PC-3 (cell line): ENCODE measurements around the gene TMEM250. TPM values are rescaled to one million over a fixed set of nuclear protein-coding genes. Genes with fewer than 3 reads are reported as not detected.

Source experiments
- ATAC-seq: fragments of 200-7000 bp; cut with Tn5 transposase; 2 replicates; pipeline ENCODE4 v1.9.1; 2020; ENCODE audit warnings: mild to moderate bottlenecking, moderate library complexity
- BruUV-seq: library from RNA; stranded (reverse); fragments of 400-500 nt; replicated peaks from 2 replicates; lab custom pipeline; 2021; lab: Mats Ljungman, UMichigan
- CTCF ChIA-PET: fragments of 300-600 bp; sonication (Branson Sonifier 250); formaldehyde crosslinking; loops from one replicate; lab custom pipeline; 2022; ENCODE audit warnings: antibody characterized with exemption; lab: Charles Lee
- POLR2A ChIA-PET: fragments of 300-600 bp; sonication (Branson Sonifier 250); formaldehyde crosslinking; loops from one replicate; lab custom pipeline; 2022; ENCODE audit warnings: antibody characterized with exemption; ENCODE audit not compliant: unreplicated experiment; lab: Charles Lee
- DNase-seq: peaks from one replicate; pipeline ENCODE4 v3.0.0-alpha.2; 2015
- H2AFZ ChIP-seq: fragments of 300-600 bp; sonication (generic); 2 replicates; pipeline ENCODE4 v1.6.0; 2016; ENCODE audit warnings: antibody characterized with exemption, low read length
- H3F3A ChIP-seq: fragments of 300-600 bp; sonication (generic); one replicate; pipeline ENCODE4 v1.6.0; 2017; ENCODE audit warnings: antibody characterized with exemption, low read length, control low read depth, mild to moderate bottlenecking; ENCODE audit not compliant: unreplicated experiment
- H3K27ac ChIP-seq: fragments of 300-600 bp; sonication (generic); 2 replicates; pipeline ENCODE4 v1.5.1; 2016; ENCODE audit warnings: mild to moderate bottlenecking, low read length
- H3K27me3 ChIP-seq: fragments of 300-600 bp; sonication (generic); 2 replicates; pipeline ENCODE4 v1.6.1; 2016; ENCODE audit warnings: low read length, mixed read lengths
- H3K36me3 ChIP-seq: fragments of 300-600 bp; sonication (generic); 2 replicates; pipeline ENCODE4 v1.6.1; 2016; ENCODE audit warnings: low read depth, mixed run types, low read length, mixed read lengths
- H3K4me1 ChIP-seq: fragments of 300-600 bp; sonication (generic); 2 replicates; pipeline ENCODE4 v1.5.1; 2016; ENCODE audit warnings: low read length; ENCODE audit not compliant: insufficient read depth
- H3K4me2 ChIP-seq: fragments of 300-600 bp; sonication (generic); 2 replicates; pipeline ENCODE4 v1.6.0; 2016; ENCODE audit warnings: low read length
- H3K4me3 ChIP-seq: fragments of 300-600 bp; sonication (generic); 2 replicates; pipeline ENCODE4 v1.5.1; 2016; ENCODE audit warnings: mild to moderate bottlenecking, low read length, mixed read lengths
- H3K79me2 ChIP-seq: fragments of 300-600 bp; sonication (generic); 2 replicates; pipeline ENCODE4 v1.6.1; 2017; ENCODE audit warnings: low read length, mixed read lengths
- H3K9ac ChIP-seq: fragments of 300-600 bp; sonication (generic); 2 replicates; pipeline ENCODE4 v1.6.0; 2016; ENCODE audit warnings: mild to moderate bottlenecking, low read length
- H3K9me2 ChIP-seq: fragments of 300-600 bp; sonication (generic); replicated peaks from 2 replicates; pipeline ENCODE4 v1.6.1; 2016; ENCODE audit warnings: mixed run types, low read length, mixed read lengths
- H3K9me3 ChIP-seq: fragments of 300-600 bp; sonication (generic); 2 replicates; pipeline ENCODE4 v1.6.1; 2016; ENCODE audit warnings: low read length, mixed read lengths
- H4K20me1 ChIP-seq: fragments of 300-600 bp; sonication (generic); 2 replicates; pipeline ENCODE4 v1.6.1; 2016; ENCODE audit warnings: low read length, mixed read lengths
- EZH2 ChIP-seq: fragments of 300-600 bp; sonication (generic); IDR thresholded peaks from one replicate; pipeline ENCODE4 v1.6.1; 2017; ENCODE audit warnings: antibody characterized with exemption, mild to moderate bottlenecking, low read length; ENCODE audit not compliant: unreplicated experiment
- EZH2phosphoT487 ChIP-seq: fragments of 300-600 bp; sonication (generic); IDR thresholded peaks from 2 replicates; pipeline ENCODE4 v1.6.1; 2018; ENCODE audit warnings: mild to moderate bottlenecking, antibody characterized with exemption, low read length, borderline replicate concordance
- intact Hi-C: fragments of 100-400 bp; cut with micrococcal nuclease; formaldehyde crosslinking; loops from 2 replicates; pipeline ENCODE4 v1.9.0; 2023
- total RNA-seq: library from RNA; depleted of rRNA; stranded (reverse); fragments of >200 nt; gene quantifications from 2 replicates; pipeline ENCODE4 v1.2.3, GENCODE V29; 2014
- TF ChIP-seq, protein P1 (sequence below): fragments of 300-600 bp; sonication (generic); conservative IDR thresholded peaks from 2 replicates; pipeline ENCODE4 v1.5.1; 2017; ENCODE audit warnings: antibody characterized with exemption, low read depth, mild to moderate bottlenecking, low read length

TMEM250 gene
- total RNA-seq, 1 experiment from 2014 or later, result 64.7 TPM

DNA sequence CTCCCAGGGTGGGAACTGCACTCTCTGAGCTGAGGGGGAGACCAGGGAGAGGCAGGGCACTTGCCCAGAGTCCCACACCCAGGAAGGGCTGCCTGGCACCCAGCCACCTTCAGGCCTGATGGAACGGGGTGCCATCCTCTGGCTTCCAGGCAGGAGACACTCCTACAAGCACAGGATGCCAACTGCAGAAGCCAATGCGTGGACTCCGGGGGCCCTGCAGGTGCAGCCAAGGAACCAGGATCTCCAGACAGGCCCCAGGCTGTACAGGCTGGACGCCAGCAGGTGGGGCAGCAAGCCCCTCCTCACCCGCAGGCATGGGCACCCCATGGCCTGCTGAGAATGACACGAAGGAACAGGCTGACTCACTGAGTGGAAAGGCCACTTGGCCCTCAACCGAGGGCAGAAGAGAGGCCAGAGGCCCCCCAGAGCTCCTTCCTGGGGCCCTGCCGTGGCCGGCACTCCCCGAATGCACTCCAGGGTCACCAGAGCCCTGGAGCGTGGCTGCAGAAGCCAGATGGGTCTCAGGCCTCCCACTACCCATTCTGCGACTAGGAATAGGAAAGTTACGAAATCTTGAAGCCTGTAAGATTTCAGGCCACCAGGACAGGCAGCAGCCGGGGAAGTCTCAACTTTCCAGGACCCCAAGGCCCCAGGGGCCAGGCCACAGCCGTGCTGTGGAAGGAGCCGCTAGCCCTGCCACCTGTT, 39.3 kb downstream of the TMEM250 start:
- BruUV-seq, result no TSS peak
- Histone ChIP-seq H3K4me3 (no peak overlapping the region), H3F3A (no peaks in the 10 kb centered on the region), H3K27me3 (no peaks in the 10 kb centered on the region), H3K79me2 (0 out of 2 replicates have a peak, but pooled peaks cover 3% of the 10 kb centered on the region), H3K9me2 (no peaks in the 10 kb centered on the region), H3K36me3 (no peaks in the 10 kb centered on the region), H4K20me1 (no peaks in the 10 kb centered on the region), H3K9me3 (no peaks in the 10 kb centered on the region), H3K9ac (no peak overlapping the region), H3K4me2 (no peak overlapping the region), H3K4me1 (no peaks in the 10 kb centered on the region), H2AFZ (no peak overlapping the region), H3K27ac (no peak overlapping the region)
- TF ChIP-seq, protein P1, sequence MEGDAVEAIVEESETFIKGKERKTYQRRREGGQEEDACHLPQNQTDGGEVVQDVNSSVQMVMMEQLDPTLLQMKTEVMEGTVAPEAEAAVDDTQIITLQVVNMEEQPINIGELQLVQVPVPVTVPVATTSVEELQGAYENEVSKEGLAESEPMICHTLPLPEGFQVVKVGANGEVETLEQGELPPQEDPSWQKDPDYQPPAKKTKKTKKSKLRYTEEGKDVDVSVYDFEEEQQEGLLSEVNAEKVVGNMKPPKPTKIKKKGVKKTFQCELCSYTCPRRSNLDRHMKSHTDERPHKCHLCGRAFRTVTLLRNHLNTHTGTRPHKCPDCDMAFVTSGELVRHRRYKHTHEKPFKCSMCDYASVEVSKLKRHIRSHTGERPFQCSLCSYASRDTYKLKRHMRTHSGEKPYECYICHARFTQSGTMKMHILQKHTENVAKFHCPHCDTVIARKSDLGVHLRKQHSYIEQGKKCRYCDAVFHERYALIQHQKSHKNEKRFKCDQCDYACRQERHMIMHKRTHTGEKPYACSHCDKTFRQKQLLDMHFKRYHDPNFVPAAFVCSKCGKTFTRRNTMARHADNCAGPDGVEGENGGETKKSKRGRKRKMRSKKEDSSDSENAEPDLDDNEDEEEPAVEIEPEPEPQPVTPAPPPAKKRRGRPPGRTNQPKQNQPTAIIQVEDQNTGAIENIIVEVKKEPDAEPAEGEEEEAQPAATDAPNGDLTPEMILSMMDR, result no peak
- TF ChIP-seq EZH2, result no peak
- TF ChIP-seq EZH2phosphoT487, result no peak
- intact Hi-C loops, result no loop called here
- ATAC-seq (peak; percentile 53), DNase-seq (no peak)
- ChIA-PET POLR2A (no interaction called here), CTCF (no interaction called here)

DNA sequence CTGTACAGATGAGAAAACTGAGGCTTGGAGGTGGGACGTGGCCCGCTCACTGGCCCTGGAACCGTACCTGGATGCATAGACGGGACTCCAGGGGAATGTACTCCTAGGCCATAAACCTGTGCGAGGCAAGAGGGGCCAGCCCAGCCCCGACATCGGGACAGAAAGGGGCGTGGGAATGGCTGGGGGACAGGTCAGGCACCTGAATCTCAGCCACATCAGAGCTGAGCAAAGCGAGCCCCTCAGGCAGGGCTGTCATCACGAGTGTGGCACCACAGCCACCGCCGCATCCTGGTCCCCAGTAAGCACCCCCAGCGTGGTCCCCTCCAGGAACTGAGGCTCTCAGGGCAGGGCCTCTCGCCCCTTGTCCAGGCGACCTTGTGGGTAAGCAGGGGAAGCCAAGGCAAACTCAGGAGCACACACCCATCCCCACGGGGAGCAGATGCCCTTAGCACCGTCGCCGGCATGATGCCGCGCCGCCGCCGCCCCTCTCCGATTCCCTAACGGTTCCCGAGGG, 40.1 kb downstream of the TMEM250 start:
- ChIA-PET POLR2A (no interaction called here), CTCF (no interaction called here)
- BruUV-seq, result no TSS peak
- H3K9me2 ChIP-seq, result no peaks in the 10 kb centered on the region
- H3K4me2 ChIP-seq, result no peak overlapping the region
- H3F3A ChIP-seq, result no peaks in the 10 kb centered on the region
- no peaks in the 10 kb centered on the region for H3K27me3 ChIP-seq
- TF ChIP-seq EZH2, result no peak
- no peak overlapping the region for H2AFZ ChIP-seq
- H3K9ac ChIP-seq, result no peak overlapping the region
- H3K79me2 ChIP-seq, result 0 out of 2 replicates have a peak, but pooled peaks cover 3% of the 10 kb centered on the region
- intact Hi-C loops, result no loop called here
- no peaks in the 10 kb centered on the region for H3K4me1 ChIP-seq
- no peaks in the 10 kb centered on the region for H3K36me3 ChIP-seq
- no peaks in the 10 kb centered on the region for H4K20me1 ChIP-seq
- DNase-seq (no peak), ATAC-seq (no peak)
- H3K27ac ChIP-seq, result no peak overlapping the region
- no peaks in the 10 kb centered on the region for H3K9me3 ChIP-seq
- no peak overlapping the region for H3K4me3 ChIP-seq

DNA sequence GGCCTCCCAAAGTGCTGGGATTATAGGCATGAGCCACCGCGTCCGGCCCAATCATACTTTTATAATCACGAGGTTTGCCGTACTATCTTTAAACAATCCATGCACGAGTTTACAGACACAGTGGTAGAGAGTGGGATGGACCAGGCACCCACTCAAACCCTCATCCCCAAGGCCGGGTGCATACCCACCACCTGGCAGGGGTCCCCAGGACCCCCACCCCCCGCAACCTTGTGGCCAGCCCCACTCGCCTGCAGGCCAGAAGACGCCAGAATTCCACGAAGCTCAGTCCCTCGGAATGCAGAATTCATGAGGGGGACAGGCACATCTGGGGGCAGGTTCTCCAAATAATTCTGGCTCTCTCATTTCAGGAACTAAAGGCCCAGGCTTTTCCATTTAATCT, 40.7 kb downstream of the TMEM250 start:
- H3K4me1 ChIP-seq, result no peaks in the 10 kb centered on the region
- no peak overlapping the region for H3K9ac ChIP-seq
- H2AFZ ChIP-seq, result no peak overlapping the region
- H3K4me2 ChIP-seq, result no peak overlapping the region
- no peaks in the 10 kb centered on the region for H3K9me2 ChIP-seq
- BruUV-seq, result no TSS peak
- CTCF ChIA-PET, result no interaction called here
- POLR2A ChIA-PET, result no interaction called here
- intact Hi-C loops, result no loop called here
- no peaks in the 10 kb centered on the region for H3F3A ChIP-seq
- H3K27me3 ChIP-seq, result no peaks in the 10 kb centered on the region
- no peak overlapping the region for H3K4me3 ChIP-seq
- no peak for ATAC-seq
- H3K36me3 ChIP-seq, result no peaks in the 10 kb centered on the region
- TF ChIP-seq, protein P1, result no peak
- TF ChIP-seq EZH2 (no peak), EZH2phosphoT487 (no peak)
- DNase-seq, result no peak
- 0 out of 2 replicates have a peak, but pooled peaks cover 3% of the 10 kb centered on the region for H3K79me2 ChIP-seq
- no peaks in the 10 kb centered on the region for H4K20me1 ChIP-seq
- no peak overlapping the region for H3K27ac ChIP-seq
- H3K9me3 ChIP-seq, result no peaks in the 10 kb centered on the region
